ENCODE data around the gene TRIM24.

- TF ChIP-seq CTCF (IDR thresholded peaks at IDR 0.05), result no peak
- no peak for TF ChIP-seq POLR2A (IDR thresholded peaks at IDR 0.05)
Measured at GRCh38 chr7:138616085-138616484, 156.0 kb downstream of the TRIM24 start.

All from testis (tissue), 2 donors.